Skin epidermis (tissue), 12 donors: ENCODE results near the gene SLC6A17.
A peak's percentile ranks its signal among the peaks of the same experiment; 100 is the strongest.

Source experiments
- H3K27ac ChIP-seq, 21 experiments: fragments of 200-600 bp; sonication (generic) in 11 of 21; one replicate each; pipeline ENCODE4 v1.5.0; 2020; ENCODE audit warnings: mild to moderate bottlenecking in 3 of 21, inconsistent platforms in 2 of 21, moderate library complexity in 2 of 21
- H3K4me3 ChIP-seq, 7 experiments: fragments of 200-600 bp; sonication (generic) in 2 of 7; one replicate each; pipeline ENCODE4 v1.5.0; 2020; ENCODE audit warnings: inconsistent platforms in 2 of 7, mild to moderate bottlenecking in 2 of 7, moderate library complexity in 1 of 7

The SLC6A17 gene

DNA sequence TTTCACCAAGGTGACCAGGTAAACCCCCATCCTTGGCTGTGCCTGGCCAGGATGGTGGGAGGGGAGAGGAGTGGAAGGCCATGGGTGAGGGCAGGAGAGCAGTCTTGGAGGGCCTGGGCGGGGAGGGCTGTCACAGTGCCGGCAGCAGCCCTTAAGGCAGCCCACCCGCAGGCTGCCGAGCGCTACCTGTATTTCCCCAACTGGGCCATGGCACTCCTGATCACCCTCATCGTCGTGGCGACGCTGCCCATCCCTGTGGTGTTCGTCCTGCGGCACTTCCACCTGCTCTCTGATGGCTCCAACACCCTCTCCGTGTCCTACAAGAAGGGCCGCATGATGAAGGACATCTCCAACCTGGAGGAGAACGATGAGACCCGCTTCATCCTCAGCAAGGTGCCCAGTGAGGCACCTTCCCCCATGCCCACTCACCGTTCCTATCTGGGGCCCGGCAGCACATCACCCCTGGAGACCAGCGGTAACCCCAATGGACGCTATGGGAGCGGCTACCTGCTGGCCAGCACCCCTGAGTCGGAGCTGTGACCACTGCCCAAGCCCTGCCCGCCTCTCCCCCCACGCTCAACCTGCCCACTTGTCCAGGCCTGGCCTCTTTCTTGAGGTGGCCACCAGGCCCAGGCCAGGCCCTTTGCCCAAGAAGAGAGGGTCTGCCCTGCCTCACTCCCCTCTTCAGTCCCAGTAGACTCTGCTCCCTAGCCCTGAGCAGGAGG lies 47.8 kb downstream of the SLC6A17 start:
- Histone ChIP-seq H3K27ac (no peak overlapping the region), H3K4me3 (no peak overlapping the region)

DNA sequence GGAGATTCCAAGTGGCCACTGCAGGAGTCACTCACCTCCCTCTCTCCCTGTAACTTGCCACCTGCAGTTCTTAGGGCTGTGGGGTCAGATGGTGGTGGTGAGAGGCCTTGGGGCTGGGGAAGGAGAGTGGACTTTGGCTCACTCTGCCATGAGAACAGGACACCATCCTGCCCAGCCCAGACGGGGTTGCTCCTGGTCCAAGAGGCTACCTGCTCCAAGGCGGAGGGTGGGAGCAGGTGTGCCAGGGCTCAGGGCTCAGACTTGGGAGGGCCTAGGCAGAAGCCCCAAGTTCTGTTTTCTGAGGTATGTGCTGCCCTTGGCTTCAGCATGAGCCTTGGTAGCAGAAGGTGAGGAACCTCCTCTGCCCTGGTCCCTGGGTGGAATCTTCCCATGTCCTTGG lies 48.5 kb downstream of the SLC6A17 start:
- no peak overlapping the region for H3K4me3 ChIP-seq
- H3K27ac ChIP-seq: no peak overlapping the region

DNA sequence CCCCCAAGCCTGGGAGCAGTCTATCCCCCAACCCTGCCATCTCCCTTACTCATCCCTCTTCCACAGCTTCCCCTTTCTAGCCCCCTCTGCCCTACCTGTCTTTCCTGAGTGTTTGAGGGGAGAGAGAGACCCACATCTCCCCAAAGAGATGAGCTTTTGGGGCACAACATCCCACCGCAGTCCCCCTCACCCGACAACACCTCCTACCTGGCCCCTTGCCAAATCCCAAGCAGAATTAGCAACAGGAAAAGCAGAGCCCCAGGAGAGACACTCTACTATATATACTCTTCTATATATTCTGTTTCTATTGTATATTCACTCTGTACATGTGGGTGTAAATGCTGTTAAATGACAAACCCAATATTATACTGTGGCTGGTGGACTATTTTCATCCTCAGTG lies 49.9 kb downstream of the SLC6A17 start:
- Histone ChIP-seq H3K4me3 (no peak overlapping the region), H3K27ac (no peak overlapping the region)

- Histone ChIP-seq H3K4me3 (no peak overlapping the region), H3K27ac (no peak overlapping the region)
Measured at GRCh38 chr1:110200666-110201065, 50.4 kb downstream of the SLC6A17 start.

- Histone ChIP-seq H3K27ac (no peak overlapping the region), H3K4me3 (no peak overlapping the region)
Measured at GRCh38 chr1:110201157-110201825, 51.0 kb downstream of the SLC6A17 start.

- peak overlapping the region in 1 of 21 experiments; percentile 36 for H3K27ac ChIP-seq
- H3K4me3 ChIP-seq: no peak overlapping the region
Measured at GRCh38 chr1:110203021-110203661, 52.8 kb downstream of the SLC6A17 start.

DNA sequence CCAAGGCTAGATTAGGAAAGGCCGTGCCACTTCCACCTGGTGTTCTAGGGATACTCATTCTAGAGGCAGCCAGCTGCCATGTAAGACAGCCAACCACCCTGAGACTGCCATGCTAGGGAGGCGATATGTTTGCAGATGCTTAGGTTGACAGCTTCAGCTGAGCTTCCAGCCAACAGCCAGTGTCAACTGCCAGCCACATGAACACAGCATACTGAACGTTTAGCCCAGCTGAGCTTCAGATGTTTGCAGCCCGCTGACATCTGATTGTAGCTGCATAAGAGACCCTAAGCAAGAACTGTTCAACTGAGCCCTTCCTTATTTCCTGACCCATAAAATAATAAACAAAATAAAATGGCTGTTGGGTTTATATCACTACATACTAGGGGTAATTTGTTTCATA lies 54.9 kb downstream of the SLC6A17 start:
- H3K27ac ChIP-seq: no peak overlapping the region
- H3K4me3 ChIP-seq: no peak overlapping the region

GRCh38 chr1:110205591-110206155 lies 55.4 kb downstream of the SLC6A17 start:
- Histone ChIP-seq H3K27ac (no peak overlapping the region), H3K4me3 (no peak overlapping the region)

- Histone ChIP-seq H3K27ac (no peak overlapping the region), H3K4me3 (no peak overlapping the region)
Measured at GRCh38 chr1:110206261-110206920, 56.1 kb downstream of the SLC6A17 start.

GRCh38 chr1:110207831-110208230 lies 57.5 kb downstream of the SLC6A17 start:
- no peak overlapping the region for H3K27ac ChIP-seq

GRCh38 chr1:110208916-110209645 lies 58.8 kb downstream of the SLC6A17 start:
- H3K4me3 ChIP-seq: peak overlapping the region in 5 of 7 experiments; percentile 67 to 90 (median 85)
- H3K27ac ChIP-seq: peak overlapping the region in 18 of 21 experiments; percentile 63 to 92 (median 84)

More at GRCh38 chr1:110207831-110208230, 57.5 kb downstream of the SLC6A17 start:
- H3K4me3 ChIP-seq: no peak overlapping the region

- peak within 1 kb of the TSS; percentile 60 to 90 (median 68) for H3K4me3 ChIP-seq
- H3K27ac ChIP-seq: peak within 1 kb of the TSS; percentile 48 to 92 (median 83)
Measured at GRCh38 chr1:110209715-110210603, 59.7 kb downstream of the SLC6A17 start, which contains the start of gene KCNC4. Gene KCNC4 (plus strand): TSS chr1:110210314. CDS start chr1:110211500, 1,186 bp downstream.

DNA sequence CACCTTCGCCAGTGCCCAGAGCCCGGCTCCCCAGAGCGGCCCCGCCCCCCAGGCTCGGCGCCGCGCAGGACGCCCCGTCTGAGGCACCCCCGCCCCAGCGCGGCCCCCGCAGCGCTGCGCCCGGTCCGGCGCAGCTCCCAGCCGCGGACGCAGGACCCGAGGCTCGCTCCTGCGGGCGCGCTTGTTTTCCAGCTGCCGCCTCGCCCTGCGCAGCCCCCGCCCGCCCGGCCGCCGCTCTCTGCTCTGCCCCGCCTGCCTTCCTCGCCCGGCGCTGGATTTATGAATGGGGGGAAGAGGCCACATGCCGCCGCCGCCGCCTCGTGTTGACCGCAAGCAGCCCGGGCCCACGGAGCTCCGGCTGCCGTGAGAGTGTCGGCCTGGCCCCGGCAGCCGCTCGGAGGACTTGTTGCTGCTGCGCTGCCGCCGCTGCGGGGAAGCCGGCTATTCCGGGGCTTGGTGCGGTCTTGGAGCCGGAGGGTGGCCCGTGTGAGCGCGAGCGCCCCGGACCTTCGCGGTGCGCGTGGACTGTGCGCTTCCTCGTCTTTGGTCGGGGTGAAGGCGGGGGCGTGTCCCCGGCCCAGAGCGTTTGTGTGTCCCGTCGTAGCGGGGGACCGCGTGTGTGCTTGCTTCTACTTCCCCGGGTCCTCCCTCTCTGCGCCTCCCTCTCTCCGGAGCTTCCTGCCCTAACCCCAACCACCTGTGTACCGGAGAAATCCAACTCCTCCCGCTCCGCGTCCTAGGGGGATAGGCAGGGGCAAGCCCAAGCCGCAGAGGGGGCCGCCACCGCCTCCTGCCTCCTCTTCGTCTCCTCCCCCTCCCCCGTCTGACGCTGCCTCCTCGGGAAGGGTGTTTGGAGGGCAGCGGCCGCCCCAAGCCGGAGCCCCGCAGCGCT lies 60.6 kb downstream of the SLC6A17 start:
- Histone ChIP-seq H3K27ac (peak overlapping the region; percentile 48 to 92 (median 77)), H3K4me3 (peak overlapping the region; percentile 60 to 90 (median 68))

DNA sequence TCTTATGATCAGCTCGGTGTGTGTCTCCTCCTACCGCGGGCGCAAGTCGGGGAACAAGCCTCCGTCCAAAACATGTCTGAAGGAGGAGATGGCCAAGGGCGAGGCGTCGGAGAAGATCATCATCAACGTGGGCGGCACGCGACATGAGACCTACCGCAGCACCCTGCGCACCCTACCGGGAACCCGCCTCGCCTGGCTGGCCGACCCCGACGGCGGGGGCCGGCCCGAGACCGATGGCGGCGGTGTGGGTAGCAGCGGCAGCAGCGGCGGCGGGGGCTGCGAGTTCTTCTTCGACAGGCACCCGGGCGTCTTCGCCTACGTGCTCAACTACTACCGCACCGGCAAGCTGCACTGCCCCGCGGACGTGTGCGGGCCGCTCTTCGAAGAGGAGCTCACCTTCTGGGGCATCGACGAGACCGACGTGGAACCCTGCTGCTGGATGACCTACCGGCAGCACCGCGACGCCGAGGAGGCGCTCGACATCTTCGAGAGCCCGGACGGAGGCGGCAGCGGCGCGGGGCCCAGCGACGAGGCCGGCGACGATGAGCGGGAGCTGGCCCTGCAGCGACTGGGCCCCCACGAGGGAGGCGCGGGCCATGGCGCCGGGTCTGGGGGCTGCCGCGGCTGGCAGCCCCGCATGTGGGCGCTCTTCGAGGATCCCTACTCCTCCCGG lies 61.3 kb downstream of the SLC6A17 start:
- Histone ChIP-seq H3K4me3 (peak overlapping the region; percentile 60 to 90 (median 68)), H3K27ac (peak overlapping the region in 10 of 21 experiments; percentile 0 to 92 (median 86))

GRCh38 chr1:110212169-110213142 lies 62.2 kb downstream of the SLC6A17 start:
- Histone ChIP-seq H3K4me3 (peak overlapping the region; percentile 60 to 90 (median 68)), H3K27ac (peak overlapping the region in 5 of 21 experiments; percentile 44 to 92 (median 87))
